HCT116 (cell line): ENCODE results near the gene GPRC5B. TPM values are rescaled to one million over a fixed set of nuclear protein-coding genes. Genes with fewer than 3 reads are reported as not detected.

ENCODE experiments used
- ATAC-seq: fragments of 200-7000 bp; cut with Tn5 transposase; 2 replicates; pipeline ENCODE4 v1.9.1; 2020; ENCODE audit warnings: mild to moderate bottlenecking, moderate library complexity
- BruUV-seq: library from RNA; stranded (reverse); fragments of 400-500 nt; replicated peaks from 2 replicates; lab custom pipeline; 2021; lab: Mats Ljungman, UMichigan
- CTCF ChIA-PET: fragments of 300-600 bp; sonication (Branson Sonifier 250); formaldehyde crosslinking; loops from one replicate; lab custom pipeline; 2021; ENCODE audit warnings: antibody characterized with exemption; lab: Charles Lee
- POLR2A ChIA-PET: fragments of 300-600, 350-600 bp; sonication (Branson Sonifier 250); formaldehyde crosslinking; loops from one replicate; lab custom pipeline; 2021; ENCODE audit warnings: antibody characterized with exemption; lab: Charles Lee
- RAD21 ChIA-PET, 2 experiments: fragments of 300-600 bp; sonication (Branson Sonifier 250); formaldehyde crosslinking; loops; one replicate each; lab custom pipeline; 2023; ENCODE audit warnings: low total read pairs in 2 of 2; ENCODE audit not compliant: uncharacterized antibody in 2 of 2, unreplicated experiment in 2 of 2, low non-redundant PET in 1 of 2; lab: Charles Lee
- DNase-seq: peaks from one replicate; pipeline ENCODE4 v3.0.0-alpha.2; 2010; ENCODE audit warnings: low read depth, low spot score
- H2AFZ ChIP-seq: fragments of 200-600 bp; shearing (Covaris generic), sonication (generic); 2 replicates; pipeline ENCODE4 v1.6.1; 2017; ENCODE audit warnings: low read depth, mixed run types, mixed read lengths, antibody characterized with exemption, low read length; ENCODE audit not compliant: poor library complexity, severe bottlenecking
- H3K27ac ChIP-seq: 2 replicates; pipeline ENCODE4 v1.5.1; 2012; ENCODE audit warnings: low read depth, low read length
- H3K27me3 ChIP-seq: fragments of 200-600 bp; sonication (generic); 2 replicates; pipeline ENCODE4 v1.6.1; 2016; ENCODE audit warnings: mixed run types, low read length, mixed read lengths; ENCODE audit not compliant: insufficient read depth
- H3K36me3 ChIP-seq, 2 experiments: fragments of 200-500 bp in 1 of 2; fragments of 200-600 bp in 1 of 2; sonication (Bioruptor generic) in 1 of 2; sonication (generic) in 1 of 2; 2 replicates each; pipeline versions ENCODE4 v1.5.1 to v1.6.1; 2014 to 2016; ENCODE audit warnings: low read length in 2 of 2, inconsistent platforms in 1 of 2, mixed read lengths in 1 of 2, mixed run types in 1 of 2; ENCODE audit not compliant: insufficient read depth in 2 of 2, control insufficient read depth in 1 of 2
- H3K4me1 ChIP-seq, 2 experiments: fragments of 200-600 bp in 1 of 2; sonication (generic) in 1 of 2; 2 replicates each; pipeline versions ENCODE4 v1.5.1 to v1.6.1; 2012 to 2017; ENCODE audit warnings: low read length in 2 of 2, inconsistent platforms in 1 of 2, mild to moderate bottlenecking in 1 of 2, mixed read lengths in 1 of 2, mixed run types in 1 of 2, moderate library complexity in 1 of 2; ENCODE audit not compliant: insufficient read depth in 2 of 2, control insufficient read depth in 1 of 2
- H3K4me2 ChIP-seq: fragments of 200-600 bp; sonication (generic); 2 replicates; pipeline ENCODE4 v1.6.1; 2017; ENCODE audit warnings: mixed run types, low read length, mixed read lengths
- H3K4me3 ChIP-seq, 2 experiments: fragments of 200-600 bp in 1 of 2; sonication (generic) in 1 of 2; replicated peaks in 1 of 2; 2 replicates each; pipeline ENCODE4 v1.5.1; 2011 to 2016; ENCODE audit warnings: low read length in 2 of 2, control low read depth in 1 of 2, low read depth in 1 of 2, mild to moderate bottlenecking in 1 of 2, mixed read lengths in 1 of 2, mixed run types in 1 of 2
- H3K79me2 ChIP-seq: fragments of 200-600 bp; sonication (generic); 2 replicates; pipeline ENCODE4 v1.6.1; 2017; ENCODE audit warnings: mild to moderate bottlenecking, mixed run types, low read length, moderate library complexity, mixed read lengths; ENCODE audit not compliant: insufficient read depth
- H3K9ac ChIP-seq: fragments of 200-600 bp; sonication (generic); 2 replicates; pipeline ENCODE4 v1.6.1; 2016; ENCODE audit warnings: low read length, mixed read lengths
- H3K9me2 ChIP-seq: fragments of 200-600 bp; sonication (generic), shearing (Covaris generic); 2 replicates; pipeline ENCODE4 v1.6.1; 2017; ENCODE audit warnings: mixed run types, mild to moderate bottlenecking, moderate library complexity; ENCODE audit not compliant: insufficient read depth
- H3K9me3 ChIP-seq, 2 experiments: fragments of 200-500 bp in 1 of 2; fragments of 200-600 bp in 1 of 2; sonication (Bioruptor generic) in 1 of 2; sonication (generic) in 1 of 2; 2 replicates each; pipeline ENCODE4 v1.6.1; 2014 to 2017; ENCODE audit warnings: low read length in 2 of 2, mixed read lengths in 2 of 2, inconsistent platforms in 1 of 2, low read depth in 1 of 2, mild to moderate bottlenecking in 1 of 2, mixed run types in 1 of 2, moderate library complexity in 1 of 2; ENCODE audit not compliant: control insufficient read depth in 1 of 2, insufficient read depth in 1 of 2
- H4K20me1 ChIP-seq: fragments of 200-600 bp; sonication (generic), shearing (Covaris generic); 2 replicates; pipeline ENCODE4 v1.6.1; 2017; ENCODE audit warnings: mixed run types, mild to moderate bottlenecking, moderate library complexity; ENCODE audit not compliant: insufficient read depth
- ATF3 ChIP-seq: IDR thresholded peaks from 2 replicates; pipeline ENCODE4 v1.6.1; 2012
- CBX3 ChIP-seq: IDR thresholded peaks from 2 replicates; pipeline ENCODE4 v1.6.1; 2012; ENCODE audit warnings: low read depth
- CEBPB ChIP-seq: IDR thresholded peaks from 2 replicates; pipeline ENCODE4 v1.6.1; 2012; ENCODE audit warnings: low read depth
- EGR1 ChIP-seq: IDR thresholded peaks from 2 replicates; pipeline ENCODE4 v1.6.1; 2012; ENCODE audit warnings: low read depth
- ELF1 ChIP-seq: IDR thresholded peaks from 2 replicates; pipeline ENCODE4 v1.6.1; 2012; ENCODE audit warnings: low read depth, borderline replicate concordance
- EZH2 ChIP-seq: fragments of 200-600 bp; sonication (generic); IDR thresholded peaks from 2 replicates; pipeline ENCODE4 v1.6.1; 2017; ENCODE audit warnings: antibody characterized with exemption, mixed run types
- EZH2phosphoT487 ChIP-seq: fragments of 200-600 bp; IDR thresholded peaks from 2 replicates; pipeline ENCODE4 v1.6.1; 2018; ENCODE audit warnings: antibody characterized with exemption, borderline replicate concordance
- FOSL1 ChIP-seq: IDR thresholded peaks from 2 replicates; pipeline ENCODE4 v1.6.1; 2012; ENCODE audit warnings: low read depth
- JUND ChIP-seq: IDR thresholded peaks from 2 replicates; pipeline ENCODE4 v1.6.1; 2012
- POLR2A ChIP-seq: IDR thresholded peaks from 2 replicates; pipeline ENCODE4 v1.7.0; 2011; ENCODE audit warnings: borderline replicate concordance; ENCODE audit not compliant: insufficient read depth, insufficient read length; ENCODE audit errors: extremely low read depth
- POLR2AphosphoS5 ChIP-seq: IDR thresholded peaks from 2 replicates; pipeline ENCODE4 v1.6.1; 2011; ENCODE audit warnings: mild to moderate bottlenecking, low read depth, low read length, moderate library complexity
- SIN3A ChIP-seq: IDR thresholded peaks from 2 replicates; pipeline ENCODE4 v1.6.1; 2012; ENCODE audit warnings: low read depth
- SRF ChIP-seq: IDR thresholded peaks from 2 replicates; pipeline ENCODE4 v1.6.1; 2012; ENCODE audit warnings: low read depth
- ZFX ChIP-seq: fragments of 450-650 bp; IDR thresholded peaks from 2 replicates; pipeline ENCODE4 v1.6.1; 2017
- intact Hi-C: fragments of 100-400 bp; cut with micrococcal nuclease; formaldehyde crosslinking; loops from 2 replicates; pipeline ENCODE4 v1.10.0; 2022
- total RNA-seq: library from RNA; stranded (reverse); gene quantifications from one replicate; pipeline ENCODE4 v1.2.1, GENCODE V29; 2021; ENCODE audit not compliant: unreplicated experiment
- TF ChIP-seq, protein P1 (sequence below): IDR thresholded peaks from 2 replicates; pipeline ENCODE4 v1.6.1; 2012; ENCODE audit warnings: low read depth

The GPRC5B gene
- total RNA-seq, 1 experiment from 2014 or later: 7.2 TPM

GRCh38 chr16:19853742-19854542 lies 30.7 kb downstream of the GPRC5B start:
- no peak overlapping the region for H3K9ac ChIP-seq
- H4K20me1 ChIP-seq: no peaks in the 10 kb centered on the region
- H2AFZ ChIP-seq: no peak overlapping the region
- ChIA-PET POLR2A (no interaction called here), RAD21 (no interaction called here), CTCF (no interaction called here)
- H3K27ac ChIP-seq: no peak overlapping the region
- intact Hi-C loops: no loop called here
- no peaks in the 10 kb centered on the region for H3K79me2 ChIP-seq
- DNase-seq: no peak
- no peaks in the 10 kb centered on the region for H3K27me3 ChIP-seq
- H3K9me2 ChIP-seq: no peaks in the 10 kb centered on the region
- no peaks in the 10 kb centered on the region for H3K36me3 ChIP-seq
- BruUV-seq: no TSS peak
- no peak overlapping the region for H3K4me2 ChIP-seq
- no peaks in the 10 kb centered on the region for H3K4me1 ChIP-seq
- H3K9me3 ChIP-seq: no peaks in the 10 kb centered on the region
- no peak overlapping the region for H3K4me3 ChIP-seq
- no peak for ATAC-seq
- TF ChIP-seq EZH2 (no peak), JUND (no peak), ELF1 (no peak), POLR2A (no peak), EGR1 (no peak), CEBPB (no peak), EZH2phosphoT487 (no peak), SIN3A (no peak), CBX3 (no peak)

GRCh38 chr16:19853132-19853741 lies 31.4 kb downstream of the GPRC5B start:
- no peaks in the 10 kb centered on the region for H3K27me3 ChIP-seq
- H3K9ac ChIP-seq: no peak overlapping the region
- DNase-seq: no peak
- no peaks in the 10 kb centered on the region for H3K9me2 ChIP-seq
- no peaks in the 10 kb centered on the region for H3K4me1 ChIP-seq
- ATAC-seq: no peak
- H3K9me3 ChIP-seq: no peaks in the 10 kb centered on the region
- ChIA-PET RAD21 (no interaction called here), CTCF (no interaction called here), POLR2A (no interaction called here)
- no peak overlapping the region for H3K27ac ChIP-seq
- intact Hi-C loops: no loop called here
- no peak overlapping the region for H3K4me3 ChIP-seq
- H3K4me2 ChIP-seq: no peak overlapping the region
- H3K79me2 ChIP-seq: no peaks in the 10 kb centered on the region
- no TSS peak for BruUV-seq
- H3K36me3 ChIP-seq: no peaks in the 10 kb centered on the region
- H2AFZ ChIP-seq: no peak overlapping the region
- no peaks in the 10 kb centered on the region for H4K20me1 ChIP-seq
- no peak for TF ChIP-seq SRF
- TF ChIP-seq POLR2AphosphoS5: no peak
- TF ChIP-seq SIN3A: no peak
- no peak for TF ChIP-seq ATF3
- no peak for TF ChIP-seq ELF1
- no peak for TF ChIP-seq FOSL1
- TF ChIP-seq ZFX: no peak
- TF ChIP-seq, protein P1, sequence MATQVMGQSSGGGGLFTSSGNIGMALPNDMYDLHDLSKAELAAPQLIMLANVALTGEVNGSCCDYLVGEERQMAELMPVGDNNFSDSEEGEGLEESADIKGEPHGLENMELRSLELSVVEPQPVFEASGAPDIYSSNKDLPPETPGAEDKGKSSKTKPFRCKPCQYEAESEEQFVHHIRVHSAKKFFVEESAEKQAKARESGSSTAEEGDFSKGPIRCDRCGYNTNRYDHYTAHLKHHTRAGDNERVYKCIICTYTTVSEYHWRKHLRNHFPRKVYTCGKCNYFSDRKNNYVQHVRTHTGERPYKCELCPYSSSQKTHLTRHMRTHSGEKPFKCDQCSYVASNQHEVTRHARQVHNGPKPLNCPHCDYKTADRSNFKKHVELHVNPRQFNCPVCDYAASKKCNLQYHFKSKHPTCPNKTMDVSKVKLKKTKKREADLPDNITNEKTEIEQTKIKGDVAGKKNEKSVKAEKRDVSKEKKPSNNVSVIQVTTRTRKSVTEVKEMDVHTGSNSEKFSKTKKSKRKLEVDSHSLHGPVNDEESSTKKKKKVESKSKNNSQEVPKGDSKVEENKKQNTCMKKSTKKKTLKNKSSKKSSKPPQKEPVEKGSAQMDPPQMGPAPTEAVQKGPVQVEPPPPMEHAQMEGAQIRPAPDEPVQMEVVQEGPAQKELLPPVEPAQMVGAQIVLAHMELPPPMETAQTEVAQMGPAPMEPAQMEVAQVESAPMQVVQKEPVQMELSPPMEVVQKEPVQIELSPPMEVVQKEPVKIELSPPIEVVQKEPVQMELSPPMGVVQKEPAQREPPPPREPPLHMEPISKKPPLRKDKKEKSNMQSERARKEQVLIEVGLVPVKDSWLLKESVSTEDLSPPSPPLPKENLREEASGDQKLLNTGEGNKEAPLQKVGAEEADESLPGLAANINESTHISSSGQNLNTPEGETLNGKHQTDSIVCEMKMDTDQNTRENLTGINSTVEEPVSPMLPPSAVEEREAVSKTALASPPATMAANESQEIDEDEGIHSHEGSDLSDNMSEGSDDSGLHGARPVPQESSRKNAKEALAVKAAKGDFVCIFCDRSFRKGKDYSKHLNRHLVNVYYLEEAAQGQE: no peak
- TF ChIP-seq POLR2A: no peak
